ENCODE data around the gene NSL1.

- TF ChIP-seq CTCF (IDR thresholded peaks at IDR 0.05): no peak
- TF ChIP-seq POLR2A (IDR thresholded peaks at IDR 0.05): no peak
These were observed 32.6 kb upstream of the NSL1 start for GRCh38 chr1:212824201-212824600.
